Measurements from ENCODE around the gene QPCTL. TPM values are rescaled to one million over a fixed set of nuclear protein-coding genes. Genes with fewer than 3 reads are reported as not detected.

QPCTL gene
- total and polyA plus RNA-seq, 2 of the 13 experiments (the other 11 are each of a cell fraction or from before 2014, with no cell fraction given), result 16.0 to 19.1 TPM

DNA sequence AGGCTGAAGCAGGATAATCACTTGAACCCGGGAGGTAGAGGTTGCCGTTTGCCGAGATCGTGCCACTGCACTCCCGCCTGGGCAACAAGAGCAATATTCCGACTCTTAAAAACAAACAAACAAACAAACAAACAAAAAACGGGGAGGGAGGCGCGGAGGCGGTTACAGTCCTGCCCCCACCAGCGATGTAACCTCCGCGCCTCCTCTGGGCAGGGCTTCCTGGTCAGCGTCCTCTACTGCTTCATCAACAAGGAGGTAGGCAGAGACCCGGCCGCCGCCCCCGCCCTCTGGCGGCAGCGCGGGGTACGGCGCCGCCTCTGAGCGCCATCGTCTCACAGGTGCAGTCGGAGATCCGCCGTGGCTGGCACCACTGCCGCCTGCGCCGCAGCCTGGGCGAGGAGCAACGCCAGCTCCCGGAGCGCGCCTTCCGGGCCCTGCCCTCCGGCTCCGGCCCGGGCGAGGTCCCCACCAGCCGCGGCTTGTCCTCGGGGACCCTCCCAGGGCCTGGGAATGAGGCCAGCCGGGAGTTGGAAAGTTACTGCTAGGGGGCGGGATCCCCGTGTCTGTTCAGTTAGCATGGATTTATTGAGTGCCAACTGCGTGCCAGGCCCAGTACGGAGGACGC, 11.0 kb upstream of the QPCTL start (continued):
- TF ChIP-seq ZSCAN30 (CRISPR knock-in tag; IDR thresholded peaks at IDR 0.05) (no peak), ZNF775 (CRISPR knock-in tag; IDR thresholded peaks at IDR 0.05; ENCODE audit: borderline replicate concordance) (no peak), PRMT3 (CRISPR knock-in tag; IDR thresholded peaks at IDR 0.05; ENCODE audit: borderline replicate concordance, low read depth) (no peak), GATA4 (IDR thresholded peaks at IDR 0.05; ENCODE audit: borderline replicate concordance, low read depth) (no peak), NR2F2 (IDR thresholded peaks at IDR 0.05; ENCODE audit: borderline replicate concordance, low read depth) (no peak), ETV5 (CRISPR knock-in tag; IDR thresholded peaks at IDR 0.05; ENCODE audit: borderline replicate concordance) (peak; percentile 55), FOXA3 (CRISPR knock-in tag; IDR thresholded peaks at IDR 0.05) (peak; percentile 60), ZNF230 (CRISPR knock-in tag; IDR thresholded peaks at IDR 0.05) (no peak), ZNF788 (CRISPR knock-in tag; IDR thresholded peaks at IDR 0.05; ENCODE audit: borderline replicate concordance) (0 out of 2 replicates have a peak, but pooled peaks have one; percentile 69), KAT7 (CRISPR knock-in tag; IDR thresholded peaks at IDR 0.05; ENCODE audit: borderline replicate concordance) (no peak), JARID2 (CRISPR knock-in tag; IDR thresholded peaks at IDR 0.05; ENCODE audit: insufficient replicate concordance) (peak; percentile 19), ZNF510 (CRISPR knock-in tag; IDR thresholded peaks at IDR 0.05; ENCODE audit: low read depth) (no peak)
- TF ChIP-seq, protein P1, sequence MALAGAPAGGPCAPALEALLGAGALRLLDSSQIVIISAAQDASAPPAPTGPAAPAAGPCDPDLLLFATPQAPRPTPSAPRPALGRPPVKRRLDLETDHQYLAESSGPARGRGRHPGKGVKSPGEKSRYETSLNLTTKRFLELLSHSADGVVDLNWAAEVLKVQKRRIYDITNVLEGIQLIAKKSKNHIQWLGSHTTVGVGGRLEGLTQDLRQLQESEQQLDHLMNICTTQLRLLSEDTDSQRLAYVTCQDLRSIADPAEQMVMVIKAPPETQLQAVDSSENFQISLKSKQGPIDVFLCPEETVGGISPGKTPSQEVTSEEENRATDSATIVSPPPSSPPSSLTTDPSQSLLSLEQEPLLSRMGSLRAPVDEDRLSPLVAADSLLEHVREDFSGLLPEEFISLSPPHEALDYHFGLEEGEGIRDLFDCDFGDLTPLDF (CRISPR knock-in tag; IDR thresholded peaks at IDR 0.05), result no peak
- TF ChIP-seq, protein P2, sequence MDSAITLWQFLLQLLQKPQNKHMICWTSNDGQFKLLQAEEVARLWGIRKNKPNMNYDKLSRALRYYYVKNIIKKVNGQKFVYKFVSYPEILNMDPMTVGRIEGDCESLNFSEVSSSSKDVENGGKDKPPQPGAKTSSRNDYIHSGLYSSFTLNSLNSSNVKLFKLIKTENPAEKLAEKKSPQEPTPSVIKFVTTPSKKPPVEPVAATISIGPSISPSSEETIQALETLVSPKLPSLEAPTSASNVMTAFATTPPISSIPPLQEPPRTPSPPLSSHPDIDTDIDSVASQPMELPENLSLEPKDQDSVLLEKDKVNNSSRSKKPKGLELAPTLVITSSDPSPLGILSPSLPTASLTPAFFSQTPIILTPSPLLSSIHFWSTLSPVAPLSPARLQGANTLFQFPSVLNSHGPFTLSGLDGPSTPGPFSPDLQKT (CRISPR knock-in tag; IDR thresholded peaks at IDR 0.05; ENCODE audit: borderline replicate concordance), result no peak
- TF ChIP-seq, protein P3, sequence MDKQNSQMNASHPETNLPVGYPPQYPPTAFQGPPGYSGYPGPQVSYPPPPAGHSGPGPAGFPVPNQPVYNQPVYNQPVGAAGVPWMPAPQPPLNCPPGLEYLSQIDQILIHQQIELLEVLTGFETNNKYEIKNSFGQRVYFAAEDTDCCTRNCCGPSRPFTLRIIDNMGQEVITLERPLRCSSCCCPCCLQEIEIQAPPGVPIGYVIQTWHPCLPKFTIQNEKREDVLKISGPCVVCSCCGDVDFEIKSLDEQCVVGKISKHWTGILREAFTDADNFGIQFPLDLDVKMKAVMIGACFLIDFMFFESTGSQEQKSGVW (CRISPR knock-in tag; IDR thresholded peaks at IDR 0.05; ENCODE audit: borderline replicate concordance), result no peak
- TF ChIP-seq, protein P4, sequence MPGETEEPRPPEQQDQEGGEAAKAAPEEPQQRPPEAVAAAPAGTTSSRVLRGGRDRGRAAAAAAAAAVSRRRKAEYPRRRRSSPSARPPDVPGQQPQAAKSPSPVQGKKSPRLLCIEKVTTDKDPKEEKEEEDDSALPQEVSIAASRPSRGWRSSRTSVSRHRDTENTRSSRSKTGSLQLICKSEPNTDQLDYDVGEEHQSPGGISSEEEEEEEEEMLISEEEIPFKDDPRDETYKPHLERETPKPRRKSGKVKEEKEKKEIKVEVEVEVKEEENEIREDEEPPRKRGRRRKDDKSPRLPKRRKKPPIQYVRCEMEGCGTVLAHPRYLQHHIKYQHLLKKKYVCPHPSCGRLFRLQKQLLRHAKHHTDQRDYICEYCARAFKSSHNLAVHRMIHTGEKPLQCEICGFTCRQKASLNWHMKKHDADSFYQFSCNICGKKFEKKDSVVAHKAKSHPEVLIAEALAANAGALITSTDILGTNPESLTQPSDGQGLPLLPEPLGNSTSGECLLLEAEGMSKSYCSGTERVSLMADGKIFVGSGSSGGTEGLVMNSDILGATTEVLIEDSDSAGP (CRISPR knock-in tag; IDR thresholded peaks at IDR 0.05; ENCODE audit: borderline replicate concordance), result peak; percentile 89; the same call in 1 of the 2 replicates
- TF ChIP-seq, protein P5, sequence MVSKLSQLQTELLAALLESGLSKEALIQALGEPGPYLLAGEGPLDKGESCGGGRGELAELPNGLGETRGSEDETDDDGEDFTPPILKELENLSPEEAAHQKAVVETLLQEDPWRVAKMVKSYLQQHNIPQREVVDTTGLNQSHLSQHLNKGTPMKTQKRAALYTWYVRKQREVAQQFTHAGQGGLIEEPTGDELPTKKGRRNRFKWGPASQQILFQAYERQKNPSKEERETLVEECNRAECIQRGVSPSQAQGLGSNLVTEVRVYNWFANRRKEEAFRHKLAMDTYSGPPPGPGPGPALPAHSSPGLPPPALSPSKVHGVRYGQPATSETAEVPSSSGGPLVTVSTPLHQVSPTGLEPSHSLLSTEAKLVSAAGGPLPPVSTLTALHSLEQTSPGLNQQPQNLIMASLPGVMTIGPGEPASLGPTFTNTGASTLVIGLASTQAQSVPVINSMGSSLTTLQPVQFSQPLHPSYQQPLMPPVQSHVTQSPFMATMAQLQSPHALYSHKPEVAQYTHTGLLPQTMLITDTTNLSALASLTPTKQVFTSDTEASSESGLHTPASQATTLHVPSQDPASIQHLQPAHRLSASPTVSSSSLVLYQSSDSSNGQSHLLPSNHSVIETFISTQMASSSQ (IDR thresholded peaks at IDR 0.05; ENCODE audit: low read depth), result no peak
- TF ChIP-seq, protein P5 (CRISPR knock-in tag; IDR thresholded peaks at IDR 0.05; ENCODE audit: borderline replicate concordance), result no peak
- TF ChIP-seq, protein P6, sequence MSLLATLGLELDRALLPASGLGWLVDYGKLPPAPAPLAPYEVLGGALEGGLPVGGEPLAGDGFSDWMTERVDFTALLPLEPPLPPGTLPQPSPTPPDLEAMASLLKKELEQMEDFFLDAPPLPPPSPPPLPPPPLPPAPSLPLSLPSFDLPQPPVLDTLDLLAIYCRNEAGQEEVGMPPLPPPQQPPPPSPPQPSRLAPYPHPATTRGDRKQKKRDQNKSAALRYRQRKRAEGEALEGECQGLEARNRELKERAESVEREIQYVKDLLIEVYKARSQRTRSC (CRISPR knock-in tag; IDR thresholded peaks at IDR 0.05; ENCODE audit: low read depth), result no peak
